B cell (primary cell): Measurements from ENCODE around the gene CAPG. TPM values are rescaled to one million over a fixed set of nuclear protein-coding genes. Genes with fewer than 3 reads are reported as not detected.

Experiments
- ATAC-seq: fragments of 200-7000 bp; cut with Tn5 transposase; one replicate; pipeline ENCODE4 v1.10.0; 2021; ENCODE audit warnings: low read depth, mild to moderate bottlenecking, moderate number of reproducible peaks, moderate library complexity
- CTCF ChIA-PET: fragments of 350-600 bp; sonication (Branson Sonifier 250); formaldehyde crosslinking; loops from one replicate; lab custom pipeline; 2021; ENCODE audit warnings: antibody characterized with exemption, inconsistent platforms; lab: Charles Lee
- POLR2A ChIA-PET: fragments of 350-600 bp; sonication (Branson Sonifier 250); formaldehyde crosslinking; loops from one replicate; lab custom pipeline; 2021; ENCODE audit warnings: antibody characterized with exemption; lab: Charles Lee
- DNase-seq: peaks from one replicate; pipeline ENCODE4 v3.0.0; 2013
- H2AFZ ChIP-seq: 2 replicates; pipeline ENCODE4 v1.6.1; 2012; ENCODE audit warnings: mild to moderate bottlenecking, low read depth, low read length; ENCODE audit not compliant: insufficient read depth, poor library complexity, severe bottlenecking
- H3K27ac ChIP-seq, 2 donors: 1 replicate in 1 of 2; 2 replicates in 1 of 2; pipeline ENCODE4 v1.5.1; 2012 to 2013; ENCODE audit warnings: low read length in 2 of 2, mild to moderate bottlenecking in 2 of 2, moderate library complexity in 1 of 2
- H3K27me3 ChIP-seq, 4 experiments: fragments of 200-600 bp in 1 of 4; sonication (generic) in 1 of 4; replicated peaks in 1 of 4; 1 replicate in 2 of 4; 2 replicates in 2 of 4; pipeline versions ENCODE4 v1.6.1 to v1.7.0; 2013 to 2016; ENCODE audit warnings: low read length in 3 of 4, mild to moderate bottlenecking in 2 of 4, mixed read lengths in 1 of 4, moderate library complexity in 1 of 4; ENCODE audit not compliant: insufficient read depth in 4 of 4, control insufficient read depth in 3 of 4; ENCODE audit errors: control extremely low read depth in 1 of 4
- H3K36me3 ChIP-seq, 2 experiments: replicated peaks in 1 of 2; 1 replicate in 1 of 2; 2 replicates in 1 of 2; pipeline versions ENCODE4 v1.6.1 to v1.7.1; 2013; ENCODE audit warnings: low read length in 1 of 2; ENCODE audit not compliant: insufficient read depth in 2 of 2, control insufficient read depth in 1 of 2; ENCODE audit errors: control extremely low read depth in 1 of 2, extremely low read depth in 1 of 2
- H3K4me1 ChIP-seq, 2 donors: fragments of 200-600 bp in 1 of 2; sonication (generic) in 1 of 2; 1 replicate in 1 of 2; 2 replicates in 1 of 2; pipeline versions ENCODE4 v1.5.1 to v1.6.1; 2013 to 2017; ENCODE audit warnings: low read length in 2 of 2; ENCODE audit not compliant: control insufficient read depth in 2 of 2, insufficient read depth in 2 of 2
- H3K4me2 ChIP-seq: replicated peaks from 2 replicates; pipeline ENCODE3; 2012; ENCODE audit warnings: mild to moderate bottlenecking, low read depth, low read length; ENCODE audit not compliant: poor library complexity, severe bottlenecking
- H3K4me3 ChIP-seq, 5 experiments: fragments of 200-600 bp in 1 of 5; sonication (generic) in 1 of 5; 1 replicate in 3 of 5; 2 replicates in 2 of 5; pipeline versions ENCODE4 v1.5.1 to v1.7.0; 2011 to 2016; ENCODE audit warnings: low read length in 4 of 5, mild to moderate bottlenecking in 4 of 5, low read depth in 2 of 5, control low read depth in 1 of 5, moderate library complexity in 1 of 5; ENCODE audit not compliant: insufficient read depth in 1 of 5; ENCODE audit errors: control extremely low read depth in 1 of 5, extremely low read depth in 1 of 5
- H3K79me2 ChIP-seq: fragments of 200-600 bp; sonication (generic); one replicate; pipeline ENCODE4 v1.6.0; 2016; ENCODE audit warnings: low read length; ENCODE audit not compliant: control insufficient read depth, insufficient read depth
- H3K9ac ChIP-seq: fragments of 200-600 bp; sonication (generic); 2 replicates; pipeline ENCODE4 v1.6.1; 2017; ENCODE audit warnings: mild to moderate bottlenecking, low read length, moderate library complexity
- H3K9me3 ChIP-seq, 3 donors: one replicate each; pipeline versions ENCODE4 v1.6.1 to v1.7.1; 2013; ENCODE audit warnings: low read length in 2 of 3; ENCODE audit not compliant: control insufficient read depth in 2 of 3, insufficient read depth in 1 of 3; ENCODE audit errors: control extremely low read depth in 1 of 3
- H4K20me1 ChIP-seq: 2 replicates; pipeline ENCODE4 v1.6.0; 2012; ENCODE audit warnings: mild to moderate bottlenecking, low read length; ENCODE audit not compliant: insufficient read depth, control insufficient read depth, poor library complexity, severe bottlenecking
- H3K27ac Mint-ChIP-seq: one replicate; pipeline ENCODE4 v1.8.0; 2021; ENCODE audit warnings: mixed read lengths
- H3K27me3 Mint-ChIP-seq: one replicate; pipeline ENCODE4 v1.8.0; 2021; ENCODE audit warnings: mixed read lengths
- H3K4me1 Mint-ChIP-seq: one replicate; pipeline ENCODE4 v1.8.0; 2021; ENCODE audit warnings: mixed read lengths
- H3K4me3 Mint-ChIP-seq: one replicate; pipeline ENCODE4 v1.8.0; 2021; ENCODE audit warnings: mixed read lengths
- H3K9me3 Mint-ChIP-seq: one replicate; pipeline ENCODE4 v1.8.0; 2022; ENCODE audit warnings: mixed read lengths; ENCODE audit not compliant: insufficient read depth
- CTCF ChIP-seq: fragments of 200-600 bp; IDR thresholded peaks from one replicate; pipeline ENCODE4 v1.8.0; 2022; ENCODE audit warnings: antibody characterized with exemption, mild to moderate bottlenecking
- EZH2 ChIP-seq: IDR thresholded peaks from 2 replicates; pipeline ENCODE4 v1.6.1; 2012; ENCODE audit warnings: borderline replicate concordance, low read depth, mild to moderate bottlenecking, moderate library complexity, low read length; ENCODE audit not compliant: insufficient read depth, poor library complexity, severe bottlenecking
- WGBS: methylation state at CpG from one replicate; pipeline ENCODE4 v1.1.5; 2013; ENCODE audit warnings: missing lambda C conversion rate; ENCODE audit not compliant: insufficient coverage; 5-methylcytosine and 5-hydroxymethylcytosine counted together
- intact Hi-C: fragments of 100-400 bp; cut with micrococcal nuclease; formaldehyde crosslinking; loops from one replicate; pipeline ENCODE4 v1.10.0; 2022
- polyA plus RNA-seq: library from polyadenylated mRNA; depleted of rRNA; stranded (reverse); fragments of >200 nt; gene quantifications from 2 replicates; pipeline ENCODE4 v1.2.3, GENCODE V29; 2012
- total RNA-seq, 2 donors: library from RNA; stranded (reverse); fragments of 120-200 nt in 1 of 2; gene quantifications; 1 replicate in 1 of 2; 2 replicates in 1 of 2; pipeline versions ENCODE4 v1.2.3 to v1.2.4, GENCODE V29; 2013 to 2022

Gene CAPG
- total and polyA plus RNA-seq, 2 donors (not counting 1 experiment from before 2014, with no cell fraction given) = 158 to 210 TPM

- Histone ChIP-seq H3K36me3 (no peaks in the 10 kb centered on the region), H3K4me2 (no peak overlapping the region), H4K20me1 (no peaks in the 10 kb centered on the region), H3K27me3 (no peaks in the 10 kb centered on the region), H3K9ac (no peak overlapping the region), H3K79me2 (no peaks in the 10 kb centered on the region), H3K9me3 (no peaks in the 10 kb centered on the region), H3K27ac (no peak overlapping the region), H3K4me3 (no peak overlapping the region), H2AFZ (no peak overlapping the region), H3K4me1 (no peaks in the 10 kb centered on the region)
- H3K9me3 Mint-ChIP-seq = no peaks in the 10 kb centered on the region
- ChIA-PET CTCF (interaction anchor here (1.2 kb wide), 1 partner anchor 125 kb away, joined by 3 read pairs; no protein-coding TSS in a partner anchor), POLR2A (interaction anchor here (0.6 kb wide), 2 partner anchors 35 to 136 kb away, joined by 3 to 6 read pairs; no protein-coding TSS in a partner anchor)
- H3K4me3 Mint-ChIP-seq = no peak overlapping the region
- no peaks in the 10 kb centered on the region for H3K4me1 Mint-ChIP-seq
- no peak overlapping the region for H3K27ac Mint-ChIP-seq
- ATAC-seq (no peak), DNase-seq (no peak)
- WGBS = 79% methylated on average over 3 of the region's 3 CpGs
- TF ChIP-seq EZH2 (no peak), CTCF (no peak)
- H3K27me3 Mint-ChIP-seq = no peaks in the 10 kb centered on the region
- intact Hi-C loops = no loop called here
Measured at GRCh38 chr2:85427300-85427835, 17.2 kb upstream of the CAPG start.

GRCh38 chr2:85425588-85425987 is 15.4 kb upstream of the CAPG start:
- DNase-seq (no peak), ATAC-seq (no peak)
- Mint-ChIP-seq H3K27me3 (no peaks in the 10 kb centered on the region), H3K27ac (no peak overlapping the region), H3K4me3 (no peak overlapping the region), H3K4me1 (peaks cover 6% of the 10 kb centered on the region), H3K9me3 (no peaks in the 10 kb centered on the region)
- no peaks in the 10 kb centered on the region for H3K36me3 ChIP-seq
- H3K79me2 ChIP-seq = no peaks in the 10 kb centered on the region
- no peaks in the 10 kb centered on the region for H3K27me3 ChIP-seq
- ChIA-PET CTCF (interaction anchor here (1.2 kb wide), 1 partner anchor 125 kb away, joined by 4 read pairs; no protein-coding TSS in a partner anchor), POLR2A (no interaction called here)
- TF ChIP-seq EZH2 (no peak), CTCF (no peak)
- intact Hi-C loops = no loop called here
- no peak overlapping the region for H3K4me2 ChIP-seq
- H3K4me3 ChIP-seq = no peak overlapping the region
- H3K9ac ChIP-seq = no peak overlapping the region
- no peaks in the 10 kb centered on the region for H3K9me3 ChIP-seq
- no peaks in the 10 kb centered on the region for H4K20me1 ChIP-seq
- no peak overlapping the region for H2AFZ ChIP-seq
- WGBS = 90% methylated on average over 3 of the region's 3 CpGs
- peaks cover 5 to 6% of the 10 kb centered on the region in 2 donors for H3K4me1 ChIP-seq
- no peak overlapping the region for H3K27ac ChIP-seq
